Measurements from ENCODE around the gene TREML2.

Gene TREML2

DNA sequence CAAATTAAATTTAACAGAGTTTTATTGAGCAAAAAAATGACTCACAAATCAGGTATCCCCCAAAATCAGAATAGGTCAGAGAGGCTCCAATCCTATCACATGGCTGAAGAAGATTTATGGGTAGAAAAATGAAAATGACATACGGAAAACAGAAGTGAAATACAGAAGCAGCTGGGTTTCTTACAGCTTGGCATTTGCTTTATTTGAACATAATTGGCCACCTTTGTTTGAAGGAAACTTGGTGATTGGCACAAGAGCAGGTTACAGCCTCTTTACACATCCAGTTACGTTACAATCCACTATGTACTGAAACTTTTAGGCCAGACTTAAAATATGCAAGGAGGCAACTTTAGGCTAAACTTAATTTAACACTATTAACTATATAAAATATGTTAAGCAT, 26.3 kb downstream of the TREML2 start:
- no peak for DNase-seq

DNA sequence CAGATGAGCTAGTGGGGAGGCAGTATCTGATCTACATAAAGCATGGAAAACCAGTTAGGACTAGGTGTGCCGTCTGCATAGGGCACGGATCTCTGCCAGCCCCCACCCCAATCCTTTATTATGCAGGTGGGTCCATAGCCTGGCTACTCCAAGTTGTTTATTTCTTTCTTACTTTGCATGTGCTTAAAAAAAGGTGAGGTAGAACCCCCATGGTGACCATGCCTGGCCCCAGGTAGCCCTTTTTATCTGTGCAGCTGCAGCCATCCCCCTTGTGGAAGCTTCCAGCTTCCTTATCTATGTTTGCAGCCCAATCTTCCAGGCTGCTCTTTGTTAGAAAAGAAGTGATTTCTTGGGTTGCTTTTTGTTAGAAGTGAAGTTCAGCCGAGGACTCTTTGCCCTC, 29.0 kb downstream of the TREML2 start:
- no peak for DNase-seq

GRCh38 chr6:41170547-41171160, 30.3 kb downstream of the TREML2 start:
- DNase-seq = no peak

GRCh38 chr6:41167173-41167963, 33.6 kb downstream of the TREML2 start:
- no peak for DNase-seq

GRCh38 chr6:41164551-41165120, 36.3 kb downstream of the TREML2 start:
- DNase-seq = no peak

DNA sequence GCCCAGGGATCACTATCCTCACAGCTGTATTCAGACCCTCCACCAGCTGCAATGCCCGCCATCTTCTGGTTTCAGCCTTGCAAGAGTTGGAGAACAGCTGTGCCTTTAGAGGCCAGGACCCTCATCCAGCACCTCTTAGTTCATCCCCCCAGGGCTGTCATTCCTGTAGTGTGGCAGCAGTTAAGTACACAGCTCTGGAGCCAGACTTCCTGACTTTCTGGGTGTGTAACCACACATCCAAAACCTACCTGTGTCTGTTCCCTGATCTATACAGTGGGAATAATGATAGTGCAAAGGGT, 37.6 kb downstream of the TREML2 start:
- no peak for DNase-seq

DNA sequence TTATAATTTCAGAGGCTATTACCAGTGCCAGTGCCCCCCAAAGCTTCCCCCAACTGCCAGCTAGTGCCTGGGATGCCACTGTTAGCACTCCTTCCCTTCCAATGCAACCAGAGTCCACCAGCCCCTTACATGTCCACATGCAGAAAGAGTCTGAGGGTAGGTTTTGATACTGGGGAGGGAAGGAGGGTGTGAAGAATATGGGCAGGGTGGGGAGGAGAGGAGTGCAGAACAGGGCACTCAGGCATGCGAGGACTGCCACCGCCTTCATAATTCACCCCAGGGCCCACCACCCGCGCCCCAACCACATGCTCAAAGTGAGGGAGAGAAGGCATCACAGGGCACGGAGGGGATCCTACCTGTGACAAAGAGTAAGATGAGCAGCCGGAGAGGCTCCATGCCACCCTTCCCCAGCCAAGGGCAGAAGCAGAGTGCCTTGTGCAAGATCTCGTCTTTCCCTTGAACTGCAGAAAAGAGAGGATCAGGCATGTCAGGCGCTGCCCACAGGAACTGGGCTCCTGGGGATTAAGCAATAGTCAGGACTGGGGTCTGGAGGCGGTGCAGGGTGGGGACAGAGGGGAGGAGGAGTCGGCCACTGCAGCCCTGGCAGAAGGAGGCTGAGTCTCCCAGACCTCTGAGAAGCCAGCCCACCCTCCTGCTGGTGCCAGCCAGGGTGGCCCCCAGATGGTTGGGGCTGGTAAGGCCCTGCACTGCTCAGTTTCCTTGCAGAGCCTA, 38.1 kb downstream of the TREML2 start, which contains the start of gene TREM2:
TSS of gene TREM2 (minus strand) at position 430 of the 732 bp plus-strand sequence. CDS start at position 396, 34 bp downstream.
- DNase-seq = no peak

DNA sequence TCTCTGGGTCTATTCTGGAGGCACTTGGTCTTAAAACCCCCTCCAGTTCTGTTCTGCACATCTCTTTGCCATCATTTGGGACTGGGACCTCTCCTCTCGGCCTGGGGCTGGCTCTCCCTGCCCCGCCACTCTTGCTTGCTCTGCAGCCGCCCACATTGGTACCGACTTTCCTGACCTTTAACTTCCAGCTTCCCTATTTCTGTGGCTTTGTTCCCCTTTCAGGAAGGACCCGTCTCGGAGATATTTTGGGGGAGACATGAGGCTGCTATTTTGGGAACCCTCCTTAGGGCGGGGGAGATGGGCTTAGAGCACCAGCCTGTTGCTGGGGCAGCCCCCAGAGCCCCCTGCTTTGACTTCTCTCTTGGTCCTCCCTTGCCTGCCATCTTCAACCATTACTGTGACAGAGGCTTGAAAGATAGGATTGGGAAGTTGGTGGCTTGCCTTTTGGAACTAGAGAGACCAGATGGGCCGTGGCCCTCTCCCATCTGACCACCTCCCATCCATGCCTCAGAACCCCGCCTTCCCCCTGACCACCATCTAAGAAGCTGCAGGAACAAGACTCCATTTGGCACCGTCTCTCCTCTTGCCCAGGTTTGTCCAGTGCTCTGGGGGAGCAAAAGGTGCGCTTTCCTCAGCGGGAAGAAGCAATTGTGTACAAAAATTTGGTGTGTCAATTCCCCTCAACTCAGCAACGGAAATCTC, 38.9 kb downstream of the TREML2 start:
- DNase-seq = no peak

DNA sequence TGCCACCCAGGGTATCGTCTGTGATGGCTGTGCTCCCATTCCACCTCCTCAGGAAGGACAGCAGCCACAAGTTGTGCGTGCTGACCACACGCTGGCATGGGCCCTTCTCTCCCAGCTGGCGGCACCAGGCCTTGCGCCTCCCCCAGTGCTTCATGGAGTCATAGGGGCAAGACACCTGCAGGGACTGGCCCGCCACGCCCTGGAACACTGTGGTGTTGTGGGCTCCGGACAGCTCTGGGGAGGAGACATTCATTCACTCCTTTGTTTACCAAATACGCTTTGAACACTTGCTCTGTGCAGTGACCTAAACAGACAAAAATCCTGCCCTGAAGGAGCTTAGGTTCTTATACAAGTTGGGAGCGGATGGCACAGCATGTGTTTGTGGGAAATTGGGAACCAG, 39.6 kb downstream of the TREML2 start:
- DNase-seq = no peak

DNA sequence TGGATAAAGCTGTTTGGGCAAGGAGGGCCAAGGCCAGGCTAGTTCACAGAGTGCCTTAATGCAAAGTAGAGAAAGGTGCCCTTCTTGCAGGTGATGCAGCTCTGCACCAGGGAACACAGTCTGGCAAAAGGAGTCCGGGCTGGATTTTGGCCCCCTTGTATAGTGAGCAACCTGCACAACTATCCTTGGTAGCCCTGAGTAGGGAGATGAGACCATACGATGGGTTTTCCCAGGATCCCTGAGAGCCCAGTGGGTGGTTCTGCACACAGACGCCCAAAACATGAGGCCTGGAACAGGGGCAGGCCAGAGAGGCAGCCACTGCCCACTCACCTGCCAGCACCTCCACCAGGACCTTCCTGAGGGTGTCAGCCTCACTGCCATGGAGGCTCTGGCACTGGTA, 40.0 kb downstream of the TREML2 start:
- DNase-seq = no peak

DNA sequence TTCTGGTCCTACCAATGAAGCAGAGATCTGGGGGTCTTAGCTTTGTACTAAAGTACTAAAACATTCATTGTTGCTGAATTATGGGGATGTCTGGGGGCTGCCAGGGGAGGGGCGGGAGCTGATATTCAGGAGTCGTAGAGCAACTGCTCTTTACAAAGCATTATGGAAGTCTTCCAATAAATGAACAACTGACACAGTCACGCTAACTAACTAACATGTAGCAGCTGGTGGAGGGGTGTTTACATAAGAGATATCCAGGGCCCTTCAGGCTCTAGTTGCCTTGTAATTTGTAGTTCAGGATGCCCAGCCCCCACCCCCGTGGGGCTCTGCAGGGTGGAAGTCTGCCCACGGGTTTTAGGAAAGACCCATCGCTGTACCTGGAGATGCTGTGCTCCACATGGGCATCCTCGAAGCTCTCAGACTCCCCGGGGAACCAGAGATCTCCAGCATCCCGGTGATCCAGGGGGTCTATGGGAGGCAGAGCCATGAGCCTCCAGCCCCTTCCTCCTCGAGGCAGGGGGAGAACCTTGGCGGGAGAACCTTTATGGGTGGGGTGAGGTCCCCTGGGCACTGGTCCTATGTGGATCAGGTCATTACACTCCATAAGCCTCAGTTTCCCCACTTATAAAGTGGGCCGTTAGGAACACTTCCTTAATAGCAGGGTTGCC, 41.4 kb downstream of the TREML2 start:
- DNase-seq = peak in 1 of 2 experiments; percentile 22

DNA sequence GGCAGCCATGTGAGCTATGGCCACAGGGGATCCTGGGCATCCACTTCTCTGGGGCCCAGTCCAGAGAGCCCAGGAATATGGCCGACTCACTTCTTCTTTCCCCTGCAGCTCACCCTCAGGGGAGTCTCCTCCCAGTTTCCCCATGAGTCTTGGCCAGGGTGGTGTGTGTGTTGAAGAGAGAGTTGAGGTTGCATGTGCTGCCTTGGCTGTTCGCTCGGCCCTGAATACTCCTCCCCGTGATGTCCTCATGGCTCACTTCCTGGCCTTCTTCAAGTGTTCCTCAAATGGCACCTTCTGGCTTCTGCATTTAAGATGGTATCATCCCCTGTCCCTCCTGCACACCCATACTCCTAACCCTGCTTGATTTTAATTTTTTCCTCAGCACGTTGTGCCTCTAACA, 43.6 kb downstream of the TREML2 start:
- no peak for DNase-seq

DNA sequence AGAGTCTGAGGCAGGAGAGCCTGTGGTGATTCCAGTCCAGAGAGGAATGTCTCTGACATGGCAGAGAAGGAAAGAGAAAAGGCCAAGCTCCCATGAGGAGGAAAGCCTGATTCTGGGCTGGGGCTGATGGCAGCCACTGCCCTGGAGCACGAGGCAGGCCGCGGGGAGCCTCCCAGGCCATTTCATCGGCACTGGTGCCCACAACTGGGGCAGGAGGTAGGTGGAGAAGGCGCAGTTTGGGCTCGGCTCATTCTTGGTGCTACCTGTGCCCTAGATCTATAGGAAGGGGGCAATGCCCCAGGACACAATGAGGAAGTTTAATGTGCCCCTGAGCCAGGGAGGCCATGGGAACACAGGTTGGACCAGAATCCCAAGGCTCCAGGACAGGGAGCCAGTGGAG, 44.2 kb downstream of the TREML2 start:
- no peak for DNase-seq

- no peak for DNase-seq
Observed at GRCh38 chr6:41156001-41156400, 44.9 kb downstream of the TREML2 start.

DNA sequence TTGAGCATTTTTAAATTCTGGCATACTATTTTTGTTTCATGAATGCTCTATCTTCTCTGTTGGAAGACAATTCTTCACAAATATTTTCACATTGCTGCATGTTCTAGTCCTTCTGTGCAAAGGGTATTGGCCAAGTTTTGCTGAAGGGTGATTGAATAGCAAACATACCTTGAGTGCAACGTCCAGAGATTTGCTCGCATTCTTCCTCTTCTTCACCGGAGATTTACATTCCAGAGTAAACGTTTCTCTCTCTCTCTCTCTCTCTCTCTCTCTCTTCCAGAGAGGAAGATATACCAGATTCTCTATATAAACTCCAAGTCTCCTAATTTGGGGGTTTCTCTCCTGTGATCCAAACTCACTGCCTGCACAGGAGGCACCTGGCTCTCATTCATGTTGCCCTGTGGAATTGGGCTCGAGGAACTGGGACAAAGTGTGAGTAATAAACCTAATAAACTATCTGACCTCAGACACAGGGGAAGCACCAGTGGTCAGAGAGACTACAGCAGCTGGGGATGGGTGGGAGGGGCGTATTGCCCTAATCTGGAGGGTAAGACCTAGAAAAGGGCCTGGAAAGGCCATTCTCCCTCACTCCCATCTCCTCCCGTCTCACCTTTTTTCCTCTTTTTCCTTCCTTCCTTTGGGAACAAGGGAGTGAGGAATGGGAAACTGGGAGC, 45.7 kb downstream of the TREML2 start:
- DNase-seq = no peak

DNA sequence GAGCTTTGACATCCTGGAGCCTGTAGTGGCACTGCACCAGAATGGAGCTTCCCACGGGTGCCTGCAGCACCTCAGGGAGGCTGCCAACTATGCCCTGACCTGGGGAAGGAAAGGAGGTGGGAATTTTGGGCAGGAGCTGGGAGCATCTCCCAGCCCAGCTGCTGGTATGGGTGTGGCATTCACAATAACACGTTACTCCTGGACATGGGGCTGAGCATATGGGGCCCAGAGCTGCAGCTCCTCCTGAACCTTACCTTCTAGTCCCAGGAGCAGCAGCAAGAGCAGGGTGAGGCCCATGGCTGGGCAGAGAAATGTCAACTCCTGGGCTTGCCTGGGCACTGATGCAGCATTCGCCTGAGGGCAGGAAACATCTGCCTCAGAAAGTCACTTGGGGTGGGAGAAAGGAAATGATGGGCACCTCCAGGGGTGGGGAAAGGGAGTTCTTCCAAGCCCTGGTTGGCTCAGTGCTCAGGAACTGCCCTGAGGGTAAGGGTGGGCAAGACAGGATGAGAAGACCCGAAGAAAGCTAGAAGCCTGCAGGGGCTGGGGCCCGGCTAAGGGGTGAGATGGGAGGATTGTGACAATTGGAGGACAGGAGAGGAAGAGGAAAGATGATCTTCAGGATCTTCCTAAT, 46.8 kb downstream of the TREML2 start, which contains the start of gene TREML1:
TSS of gene TREML1 (minus strand) at position 356 of the 634 bp plus-strand sequence. CDS start at position 297, 59 bp downstream.
- no peak for DNase-seq

GRCh38 chr6:41153451-41153850, 47.5 kb downstream of the TREML2 start:
- no peak for DNase-seq

DNA sequence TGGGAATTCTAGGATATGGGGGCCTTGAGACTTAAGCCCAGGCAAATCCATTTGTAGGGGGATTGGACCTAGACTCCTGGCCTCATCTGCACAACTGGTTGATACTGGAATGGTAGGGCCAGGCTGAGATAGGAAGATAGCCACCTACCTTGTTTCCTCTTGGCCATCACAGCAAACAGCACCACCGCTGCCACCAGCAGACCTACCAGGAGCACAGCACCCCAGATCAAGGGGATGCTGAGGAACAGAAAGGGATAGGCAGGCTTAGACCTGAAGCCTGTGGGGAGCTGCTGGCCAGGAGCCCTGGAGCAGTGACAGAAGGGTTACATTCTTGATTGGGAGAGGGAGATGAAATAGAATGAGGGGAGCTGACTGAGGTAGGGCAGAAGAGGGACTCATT, 50.3 kb downstream of the TREML2 start:
- DNase-seq = no peak

- no peak for DNase-seq
Observed at GRCh38 chr6:41147917-41148316, 53.0 kb downstream of the TREML2 start.
